Astrocyte of the cerebellum (primary cell): ENCODE measurements around the gene TUBGCP6.

Experiments used
- DNase-seq: peaks from one replicate; pipeline ENCODE4 v3.0.0-alpha.2; 2011; ENCODE audit warnings: low read depth
- H3K4me3 ChIP-seq: 2 replicates; pipeline ENCODE4 v1.5.1; 2011; ENCODE audit warnings: mild to moderate bottlenecking, low read depth, low read length, moderate library complexity
- CTCF ChIP-seq: IDR thresholded peaks from 2 replicates; pipeline ENCODE4 v1.5.1; 2012; ENCODE audit warnings: low read length, low read depth, moderate library complexity, mild to moderate bottlenecking; ENCODE audit errors: missing control alignments
- in situ Hi-C: cut with HindIII; loops from 2 replicates; pipeline ENCODE4 v1.10.0; 2017; ENCODE audit warnings: low sequenced_read_pairs

TUBGCP6 gene

GRCh38 chr22:50244420-50245213 lies at the start of gene TUBGCP6:
Gene TUBGCP6, minus strand, starts transcription at chr22:50245023. Its CDS starts 564 bp downstream, at chr22:50244459.
- peak within 1 kb of the TSS; percentile 98 for H3K4me3 ChIP-seq
- peak; percentile 76 for DNase-seq
- TF ChIP-seq CTCF: peak; percentile 24
- in situ Hi-C loops: no loop called here

GRCh38 chr22:50294319-50294656 lies 49.5 kb upstream of the TUBGCP6 start:
- no peak for DNase-seq
- H3K4me3 ChIP-seq: no peak overlapping the region
- no peak for TF ChIP-seq CTCF
- in situ Hi-C loops: no loop called here

GRCh38 chr22:50293441-50294318 lies 48.9 kb upstream of the TUBGCP6 start:
- no peak for DNase-seq
- TF ChIP-seq CTCF: no peak
- in situ Hi-C loops: no loop called here
- peak overlapping the region; percentile 24 for H3K4me3 ChIP-seq

- no peak for TF ChIP-seq CTCF
- no peak for DNase-seq
- in situ Hi-C loops: no loop called here
- peak overlapping the region; percentile 24 for H3K4me3 ChIP-seq
Measured at GRCh38 chr22:50292643-50293440, 48.0 kb upstream of the TUBGCP6 start.

GRCh38 chr22:50289942-50290630 lies 45.3 kb upstream of the TUBGCP6 start:
- in situ Hi-C loops: no loop called here
- no peak overlapping the region for H3K4me3 ChIP-seq
- DNase-seq: no peak
- no peak for TF ChIP-seq CTCF
